Activated naive CD8-positive, alpha-beta T cell treated with anti-CD3 and anti-CD28 coated beads, Interleukin-2, amount 10 ng/mL, durations not matched to agents 7 days and 5 days (primary cell): Measurements from ENCODE around the gene MOB3B. TPM values are rescaled to one million over a fixed set of nuclear protein-coding genes. Genes with fewer than 3 reads are reported as not detected.
A peak's percentile ranks its signal among the peaks of the same experiment; 100 is the strongest.
"Not testable (repeated sequence)": the region's sequence is repeated elsewhere in the genome, so short reads cannot be mapped to it uniquely, and the experiment has no call there.

Experiments
- ATAC-seq: fragments of 150-1000 bp; cut with Tn5 transposase; one replicate; pipeline ENCODE4 v1.10.0; 2021; ENCODE audit warnings: low read depth, moderate library complexity
- POLR2A ChIA-PET: fragments of 350-600 bp; sonication (Branson Sonifier 250); formaldehyde crosslinking; loops from one replicate; lab custom pipeline; 2021; ENCODE audit warnings: antibody characterized with exemption; lab: Charles Lee
- DNase-seq: peaks from one replicate; pipeline ENCODE4 v3.0.0; 2021
- H3K27ac Mint-ChIP-seq: one replicate; pipeline ENCODE4 v1.8.0; 2022; ENCODE audit warnings: mild to moderate bottlenecking, mixed read lengths
- H3K27me3 Mint-ChIP-seq: one replicate; pipeline ENCODE4 v1.8.0; 2022; ENCODE audit warnings: mild to moderate bottlenecking, moderate library complexity, mixed read lengths
- H3K36me3 Mint-ChIP-seq: one replicate; pipeline ENCODE4 v1.8.0; 2021; ENCODE audit warnings: mild to moderate bottlenecking, mixed read lengths
- H3K4me1 Mint-ChIP-seq: one replicate; pipeline ENCODE4 v1.8.0; 2021; ENCODE audit warnings: mixed read lengths
- H3K4me3 Mint-ChIP-seq: one replicate; pipeline ENCODE4 v1.8.0; 2022; ENCODE audit warnings: mild to moderate bottlenecking, moderate library complexity, mixed read lengths
- H3K9me3 Mint-ChIP-seq: one replicate; pipeline ENCODE4 v1.8.0; 2021; ENCODE audit warnings: mixed read lengths
- total RNA-seq, 2 experiments: library from RNA; stranded (reverse); gene quantifications; one replicate each; pipeline ENCODE4 v1.2.3, GENCODE V29; 2021

The MOB3B gene
- total RNA-seq, 2 experiments from 2014 or later, result 3.2 to 3.6 TPM

- Mint-ChIP-seq H3K27ac (no peak overlapping the region), H3K36me3 (peaks cover 30% of the 10 kb centered on the region), H3K4me3 (no peak overlapping the region), H3K4me1 (peaks cover 30% of the 10 kb centered on the region), H3K9me3 (peaks cover 1% of the 10 kb centered on the region), H3K27me3 (no peaks in the 10 kb centered on the region)
- ATAC-seq (no peak), DNase-seq (no peak)
- POLR2A ChIA-PET, result interaction anchor here (0.5 kb wide), 1 partner anchor 238 kb away, joined by 4 read pairs; no protein-coding TSS in a partner anchor
Observed at GRCh38 chr9:27460226-27461023, 69.2 kb downstream of the MOB3B start.

- peak; percentile 42 for ATAC-seq
- Mint-ChIP-seq H3K27me3 (no peaks in the 10 kb centered on the region), H3K9me3 (peaks cover 1% of the 10 kb centered on the region), H3K4me1 (peaks cover 26% of the 10 kb centered on the region), H3K36me3 (peaks cover 28% of the 10 kb centered on the region), H3K4me3 (peak overlapping the region; percentile 35), H3K27ac (peak overlapping the region; percentile 76)
- no peak for DNase-seq
- POLR2A ChIA-PET, result no interaction called here
Observed at GRCh38 chr9:27457445-27457844, 72.2 kb downstream of the MOB3B start.

- Mint-ChIP-seq H3K9me3 (peaks cover 2% of the 10 kb centered on the region), H3K27ac (no peak overlapping the region), H3K27me3 (no peaks in the 10 kb centered on the region), H3K36me3 (peaks cover 29% of the 10 kb centered on the region), H3K4me1 (peaks cover 17% of the 10 kb centered on the region), H3K4me3 (no peak overlapping the region)
- DNase-seq, result no peak
- ATAC-seq, result no peak
- POLR2A ChIA-PET, result no interaction called here
Observed at GRCh38 chr9:27453860-27454553, 75.6 kb downstream of the MOB3B start.

- Mint-ChIP-seq H3K4me3 (no peak overlapping the region), H3K4me1 (peaks cover 6% of the 10 kb centered on the region), H3K27me3 (no peaks in the 10 kb centered on the region), H3K27ac (no peak overlapping the region), H3K36me3 (peaks cover 30% of the 10 kb centered on the region), H3K9me3 (peaks cover 2% of the 10 kb centered on the region)
- no peak for ATAC-seq
- DNase-seq, result no peak
- POLR2A ChIA-PET, result no interaction called here
Observed at GRCh38 chr9:27451207-27451797, 78.3 kb downstream of the MOB3B start.

- ATAC-seq (no peak), DNase-seq (no peak)
- POLR2A ChIA-PET, result no interaction called here
- H3K4me3 Mint-ChIP-seq, result no peak overlapping the region
- peaks cover 1% of the 10 kb centered on the region for H3K9me3 Mint-ChIP-seq
- H3K27me3 Mint-ChIP-seq, result no peaks in the 10 kb centered on the region
- H3K4me1 Mint-ChIP-seq, result peaks cover 5% of the 10 kb centered on the region
- peaks cover 25% of the 10 kb centered on the region for H3K36me3 Mint-ChIP-seq
- no peak overlapping the region for H3K27ac Mint-ChIP-seq
Observed at GRCh38 chr9:27450752-27451151, 78.9 kb downstream of the MOB3B start.

- H3K27ac Mint-ChIP-seq, ATAC-seq, H3K9me3 Mint-ChIP-seq, H3K27me3 Mint-ChIP-seq, DNase-seq, H3K4me3 Mint-ChIP-seq, H3K4me1 Mint-ChIP-seq, POLR2A ChIA-PET: not testable (repeated sequence)
- peaks cover 26% of the 10 kb centered on the region for H3K36me3 Mint-ChIP-seq
Observed at GRCh38 chr9:27448356-27448755, 81.3 kb downstream of the MOB3B start.

- peaks cover 28% of the 10 kb centered on the region for H3K36me3 Mint-ChIP-seq
- POLR2A ChIA-PET, result no interaction called here
- no peak overlapping the region for H3K4me3 Mint-ChIP-seq
- ATAC-seq (no peak), DNase-seq (no peak)
- H3K9me3 Mint-ChIP-seq, result peaks cover 1% of the 10 kb centered on the region
- no peak overlapping the region for H3K27ac Mint-ChIP-seq
- peaks cover 2% of the 10 kb centered on the region for H3K27me3 Mint-ChIP-seq
- peaks cover 10% of the 10 kb centered on the region for H3K4me1 Mint-ChIP-seq
Observed at GRCh38 chr9:27447031-27447683, 82.5 kb downstream of the MOB3B start.

GRCh38 chr9:27445688-27446087 lies 83.9 kb downstream of the MOB3B start:
- H3K4me1 Mint-ChIP-seq, result peaks cover 14% of the 10 kb centered on the region
- H3K36me3 Mint-ChIP-seq, result peaks cover 22% of the 10 kb centered on the region
- DNase-seq (no peak), ATAC-seq (no peak)
- POLR2A ChIA-PET, result no interaction called here
- peaks cover 2% of the 10 kb centered on the region for H3K27me3 Mint-ChIP-seq
- no peak overlapping the region for H3K4me3 Mint-ChIP-seq
- no peaks in the 10 kb centered on the region for H3K9me3 Mint-ChIP-seq
- no peak overlapping the region for H3K27ac Mint-ChIP-seq

GRCh38 chr9:27445057-27445595 lies 84.5 kb downstream of the MOB3B start:
- ATAC-seq, result no peak
- Mint-ChIP-seq H3K4me3 (no peak overlapping the region), H3K4me1 (peaks cover 14% of the 10 kb centered on the region), H3K27me3 (peaks cover 2% of the 10 kb centered on the region), H3K27ac (no peak overlapping the region), H3K36me3 (peaks cover 23% of the 10 kb centered on the region), H3K9me3 (no peaks in the 10 kb centered on the region)
- POLR2A ChIA-PET, result no interaction called here
- no peak for DNase-seq

GRCh38 chr9:27442464-27442863 lies 87.2 kb downstream of the MOB3B start:
- Mint-ChIP-seq H3K9me3 (no peaks in the 10 kb centered on the region), H3K27me3 (peaks cover 2% of the 10 kb centered on the region), H3K36me3 (peaks cover 10% of the 10 kb centered on the region), H3K4me1 (peaks cover 15% of the 10 kb centered on the region), H3K4me3 (no peak overlapping the region), H3K27ac (no peak overlapping the region)
- ATAC-seq, result no peak
- no peak for DNase-seq
- POLR2A ChIA-PET, result no interaction called here

- ATAC-seq, result no peak
Observed at GRCh38 chr9:27441741-27442070, 87.9 kb downstream of the MOB3B start.

GRCh38 chr9:27440888-27441740 lies 88.5 kb downstream of the MOB3B start:
- ATAC-seq, result no peak
- H3K36me3 Mint-ChIP-seq, result peaks cover 12% of the 10 kb centered on the region
- POLR2A ChIA-PET, result no interaction called here
- DNase-seq, result no peak
- peaks cover 15% of the 10 kb centered on the region for H3K4me1 Mint-ChIP-seq
- peaks cover 2% of the 10 kb centered on the region for H3K27me3 Mint-ChIP-seq
- no peak overlapping the region for H3K4me3 Mint-ChIP-seq
- H3K9me3 Mint-ChIP-seq, result no peaks in the 10 kb centered on the region
- no peak overlapping the region for H3K27ac Mint-ChIP-seq

More at GRCh38 chr9:27441741-27442070, 87.9 kb downstream of the MOB3B start:
- POLR2A ChIA-PET, result no interaction called here
- no peak for DNase-seq
- Mint-ChIP-seq H3K36me3 (peaks cover 11% of the 10 kb centered on the region), H3K27me3 (peaks cover 2% of the 10 kb centered on the region), H3K4me3 (no peak overlapping the region), H3K9me3 (no peaks in the 10 kb centered on the region), H3K27ac (no peak overlapping the region), H3K4me1 (peaks cover 15% of the 10 kb centered on the region)
